GM21529 (cell line): ENCODE results near the gene TWIST2.

Experiments
- ATAC-seq: cut with Tn5 transposase; IDR thresholded peaks from one replicate; pipeline ENCODE4 v1.9.1; 2021; ENCODE audit not compliant: unreplicated experiment

Gene TWIST2

GRCh38 chr2:238903141-238903540, 55.3 kb downstream of the TWIST2 start:
- ATAC-seq: no peak

GRCh38 chr2:238904177-238904576, 56.3 kb downstream of the TWIST2 start:
- ATAC-seq: no peak

- ATAC-seq: no peak
Observed at GRCh38 chr2:238904716-238905115, 56.8 kb downstream of the TWIST2 start.

- no peak for ATAC-seq
Observed at GRCh38 chr2:238905224-238905623, 57.3 kb downstream of the TWIST2 start.

DNA sequence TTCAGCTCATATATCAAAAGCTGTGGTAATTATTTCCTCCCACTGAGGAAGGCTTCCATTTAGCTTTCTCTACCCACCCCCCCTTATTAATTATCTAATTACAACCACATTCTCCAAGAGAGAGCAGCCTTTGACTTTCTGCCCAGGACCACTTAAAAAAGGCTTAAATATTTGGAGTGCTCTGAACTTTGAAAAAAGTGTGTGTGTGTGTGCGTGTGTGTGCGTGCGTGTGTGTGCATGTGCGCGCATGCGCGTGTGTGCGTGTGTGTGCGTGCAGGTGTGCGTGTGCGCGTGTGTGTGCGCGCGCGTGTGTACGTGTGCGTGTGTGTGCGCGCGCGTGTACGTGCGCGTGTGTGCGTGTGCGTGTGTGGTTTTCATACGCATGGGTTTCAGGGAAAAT, 57.8 kb downstream of the TWIST2 start:
- ATAC-seq: no peak

DNA sequence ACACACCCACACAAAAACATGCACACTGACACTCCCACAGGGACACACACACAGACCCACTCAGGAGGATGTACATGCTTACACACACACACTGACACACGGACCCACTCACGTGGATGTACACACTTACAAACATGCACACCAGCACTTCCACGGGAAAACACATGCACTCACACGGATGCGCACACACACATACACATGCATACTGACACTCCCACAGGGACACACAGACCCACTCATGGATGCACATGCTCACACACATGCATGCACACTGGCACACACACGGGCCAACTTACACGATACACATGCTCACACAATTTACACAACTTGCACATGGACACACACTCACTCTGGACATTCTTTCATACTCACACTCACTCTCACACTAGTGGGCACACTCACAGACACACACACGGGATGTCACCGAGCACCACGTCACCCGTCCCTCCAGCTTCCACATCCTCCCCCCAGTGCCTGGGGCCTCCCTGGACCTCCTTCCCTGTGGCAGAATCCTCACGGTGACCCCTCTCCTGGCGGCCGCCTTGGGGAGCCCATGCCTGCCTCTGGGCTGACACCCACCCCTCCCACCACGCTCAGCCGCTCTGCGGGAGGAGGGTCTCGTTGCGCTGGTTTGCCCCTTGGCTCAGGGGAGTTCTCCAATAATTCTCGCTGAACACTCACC, 58.5 kb downstream of the TWIST2 start:
- no peak for ATAC-seq

DNA sequence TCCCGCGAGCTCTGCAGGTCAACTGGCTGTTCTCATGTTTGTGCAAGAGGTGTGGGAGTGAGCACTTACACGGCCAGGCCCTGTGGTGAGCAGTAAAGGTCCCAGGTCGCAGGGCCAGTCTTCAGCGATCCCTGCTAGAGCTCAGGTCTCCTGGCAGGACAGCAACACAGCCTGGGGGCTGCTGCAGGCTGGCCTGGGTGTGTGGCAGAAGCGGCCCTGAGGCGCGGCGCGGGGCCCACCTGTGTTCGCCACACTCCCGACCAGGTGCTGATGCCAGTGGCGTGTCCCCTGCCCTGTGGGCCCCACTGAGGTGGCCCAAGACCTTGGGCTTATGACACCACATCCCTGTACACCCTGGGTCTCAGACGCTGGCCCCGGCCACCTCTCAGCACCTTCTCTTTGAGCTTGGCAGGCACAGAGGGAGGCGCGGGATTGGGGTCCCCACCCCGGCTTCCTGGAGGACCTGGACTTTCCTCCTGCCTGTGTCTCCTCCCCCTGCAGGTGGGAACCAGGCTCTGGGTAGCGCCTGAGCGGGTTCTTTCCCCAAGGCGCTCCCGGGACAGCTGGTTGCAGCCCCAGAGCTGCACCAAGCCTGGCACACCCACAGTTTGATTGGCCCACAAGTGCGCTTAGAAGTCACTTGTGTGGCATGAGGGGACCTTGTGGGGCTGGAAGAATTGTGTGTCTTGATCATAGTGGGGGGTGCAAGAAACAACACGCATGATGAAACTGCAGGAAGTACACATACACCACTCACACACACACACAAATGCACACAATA, 59.2 kb downstream of the TWIST2 start:
- no peak for ATAC-seq

- no peak for ATAC-seq
Observed at GRCh38 chr2:238907717-238908173, 59.9 kb downstream of the TWIST2 start.

GRCh38 chr2:238908960-238909951, 61.4 kb downstream of the TWIST2 start:
- ATAC-seq: no peak

GRCh38 chr2:238910751-238911351, 63.0 kb downstream of the TWIST2 start:
- ATAC-seq: no peak

- no peak for ATAC-seq
Observed at GRCh38 chr2:238911376-238912227, 63.7 kb downstream of the TWIST2 start.

- no peak for ATAC-seq
Observed at GRCh38 chr2:238912228-238912915, 64.5 kb downstream of the TWIST2 start.

- no peak for ATAC-seq
Observed at GRCh38 chr2:238912916-238913875, 65.3 kb downstream of the TWIST2 start.

DNA sequence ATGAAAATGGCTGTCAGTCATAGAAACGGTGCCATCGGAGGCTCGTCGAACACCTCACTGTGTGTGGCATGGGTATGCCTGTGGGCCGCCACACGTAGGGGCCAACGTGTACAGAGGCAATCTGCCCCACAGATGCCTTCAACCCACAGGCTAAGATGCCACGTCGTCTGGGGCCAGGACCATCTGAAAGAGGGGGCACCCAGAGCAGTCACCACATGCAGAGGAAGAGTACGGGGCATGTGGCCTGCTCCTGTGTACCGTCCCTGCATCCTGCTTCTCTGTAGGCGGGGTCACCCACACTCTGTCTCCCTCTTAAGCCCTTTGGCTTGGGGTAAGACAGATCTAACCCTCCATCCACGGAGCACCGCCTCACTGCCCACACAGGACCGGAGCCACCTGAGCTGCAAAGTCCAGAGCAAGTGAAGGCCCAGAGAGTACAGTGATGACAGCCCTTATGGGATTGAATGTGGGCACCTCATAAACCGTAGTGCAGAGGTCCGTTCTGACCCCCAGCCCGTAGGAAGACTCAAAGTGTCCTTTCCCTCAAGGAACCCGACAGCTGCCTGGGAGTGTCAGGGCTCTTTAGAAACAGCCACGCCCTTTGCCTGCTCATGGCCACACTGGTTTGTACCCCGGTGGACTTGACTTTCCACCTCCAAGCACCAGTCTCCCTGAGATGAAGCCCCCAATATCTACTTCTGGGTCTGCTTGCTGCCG, 66.2 kb downstream of the TWIST2 start:
- no peak for ATAC-seq

DNA sequence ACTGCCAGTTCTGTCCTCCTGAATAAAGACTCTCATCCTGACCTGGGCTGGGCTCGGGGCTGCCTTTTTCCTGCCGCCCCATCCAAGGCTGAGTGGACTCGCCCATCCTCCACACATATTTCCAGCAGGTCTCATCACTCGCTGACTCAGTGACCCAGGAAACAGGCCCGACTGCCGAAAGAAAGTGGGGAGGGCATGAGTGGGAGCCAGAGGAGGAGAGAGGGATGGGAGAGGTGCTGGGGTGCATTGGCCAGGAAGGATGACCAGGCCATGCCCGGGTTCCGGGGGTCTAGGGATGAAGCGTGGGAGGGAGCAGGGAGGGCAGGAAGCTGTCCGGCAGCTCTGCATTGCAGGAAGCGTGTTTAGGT, 66.7 kb downstream of the TWIST2 start:
- ATAC-seq: no peak

- ATAC-seq: no peak
Observed at GRCh38 chr2:238915196-238915595, 67.3 kb downstream of the TWIST2 start.

- ATAC-seq: no peak
Observed at GRCh38 chr2:238915596-238915995, 67.7 kb downstream of the TWIST2 start.
